ENCODE results near the gene FUT1.
"Not testable (repeated sequence)": the region's sequence is repeated elsewhere in the genome, so short reads cannot be mapped to it uniquely, and the experiment has no call there.

Gene FUT1

DNA sequence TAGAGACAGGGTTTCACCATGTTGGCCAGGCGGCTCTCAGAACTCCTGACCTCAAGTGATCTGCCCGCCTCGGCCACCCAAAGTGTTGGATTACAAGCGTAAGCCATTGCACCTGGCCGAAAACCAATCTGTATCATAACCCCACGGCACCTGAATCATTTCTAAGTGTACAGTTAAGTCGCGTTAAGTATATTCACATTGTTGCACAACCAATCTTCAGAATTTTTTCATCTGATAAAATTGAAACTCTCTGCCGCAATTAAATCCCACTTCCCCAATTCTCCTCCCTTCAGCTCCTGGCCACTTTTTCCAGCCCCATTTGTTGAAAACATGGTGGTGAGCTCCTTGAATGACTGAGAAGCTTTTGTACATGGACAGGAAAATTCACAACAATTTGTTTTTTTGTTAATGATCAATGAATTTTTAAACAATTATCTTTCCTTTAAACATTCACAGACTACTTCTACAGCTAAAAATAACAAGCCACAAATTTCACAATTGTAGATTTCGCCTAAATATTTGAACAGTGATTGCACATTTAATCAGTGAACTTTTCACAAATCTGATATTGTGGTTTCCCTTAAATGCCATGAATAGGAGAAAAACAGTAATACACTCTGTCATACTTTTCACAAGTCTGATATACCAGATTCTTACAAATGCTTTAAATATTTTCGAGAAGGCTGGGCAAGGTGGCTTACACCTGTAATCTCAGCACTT lies 16.7 kb upstream of the FUT1 start:
- H3K27ac ChIP-seq (ENCODE audit: low read length) = no peak overlapping the region
- no peak for DNase-seq (ENCODE audit: low read depth, low spot score)
- no peaks in the 10 kb centered on the region for H3K27me3 ChIP-seq (ENCODE audit: control insufficient read depth, insufficient read depth, low read length)
- no peaks in the 10 kb centered on the region for H3K36me3 ChIP-seq (ENCODE audit: control insufficient read depth, insufficient read depth, low read length)
- peaks cover 2% of the 10 kb centered on the region; the same call in 1 of the 2 replicates for H3K4me1 ChIP-seq (ENCODE audit: control insufficient read depth, insufficient read depth, low read length)
- WGBS (ENCODE audit: insufficient coverage, insufficient read length) = 100% methylated on average over 1 of the region's 11 CpGs
- no peak overlapping the region for H3K4me3 ChIP-seq (ENCODE audit: low read length)
- no peaks in the 10 kb centered on the region; the same call in 1 of the 2 replicates for H3K9me3 ChIP-seq (ENCODE audit: control insufficient read depth, insufficient read depth, low read length)

- not testable (repeated sequence) for DNase-seq (ENCODE audit: low read depth, low spot score); H3K27ac ChIP-seq (ENCODE audit: low read length); H3K9me3 ChIP-seq (ENCODE audit: control insufficient read depth, insufficient read depth, low read length); H3K4me1 ChIP-seq (ENCODE audit: control insufficient read depth, insufficient read depth, low read length); H3K27me3 ChIP-seq (ENCODE audit: control insufficient read depth, insufficient read depth, low read length); H3K36me3 ChIP-seq (ENCODE audit: control insufficient read depth, insufficient read depth, low read length); H3K4me3 ChIP-seq (ENCODE audit: low read length)
- no CpG with 5 or more reads among the region's 6 CpGs for WGBS (ENCODE audit: insufficient coverage, insufficient read length)
These were observed 15.8 kb upstream of the FUT1 start for GRCh38 chr19:48768171-48768753.

GRCh38 chr19:48765816-48766215 lies 13.4 kb upstream of the FUT1 start:
- WGBS (ENCODE audit: insufficient coverage, insufficient read length) = no CpG with 5 or more reads among the region's 5 CpGs
- H3K4me1 ChIP-seq (ENCODE audit: control insufficient read depth, insufficient read depth, low read length); H3K4me3 ChIP-seq (ENCODE audit: low read length); DNase-seq (ENCODE audit: low read depth, low spot score); H3K27ac ChIP-seq (ENCODE audit: low read length); H3K36me3 ChIP-seq (ENCODE audit: control insufficient read depth, insufficient read depth, low read length); H3K27me3 ChIP-seq (ENCODE audit: control insufficient read depth, insufficient read depth, low read length); H3K9me3 ChIP-seq (ENCODE audit: control insufficient read depth, insufficient read depth, low read length): not testable (repeated sequence)

GRCh38 chr19:48760504-48761205 lies 8.2 kb upstream of the FUT1 start:
- Histone ChIP-seq H3K27me3 (ENCODE audit: control insufficient read depth, insufficient read depth, low read length) (no peaks in the 10 kb centered on the region), H3K27ac (ENCODE audit: low read length) (no peak overlapping the region), H3K4me1 (ENCODE audit: control insufficient read depth, insufficient read depth, low read length) (peaks cover 4% of the 10 kb centered on the region; the same call in 1 of the 2 replicates), H3K9me3 (ENCODE audit: control insufficient read depth, insufficient read depth, low read length) (no peaks in the 10 kb centered on the region), H3K36me3 (ENCODE audit: control insufficient read depth, insufficient read depth, low read length) (no peaks in the 10 kb centered on the region), H3K4me3 (ENCODE audit: low read length) (no peak overlapping the region)
- no CpG with 5 or more reads among the region's 16 CpGs for WGBS (ENCODE audit: insufficient coverage, insufficient read length)
- DNase-seq (ENCODE audit: low read depth, low spot score) = no peak

- no CpG with 5 or more reads among the region's 14 CpGs for WGBS (ENCODE audit: insufficient coverage, insufficient read length)
- H3K27ac ChIP-seq (ENCODE audit: low read length) = no peak overlapping the region
- no peaks in the 10 kb centered on the region for H3K9me3 ChIP-seq (ENCODE audit: control insufficient read depth, insufficient read depth, low read length)
- H3K4me3 ChIP-seq (ENCODE audit: low read length) = no peak overlapping the region
- H3K4me1 ChIP-seq (ENCODE audit: control insufficient read depth, insufficient read depth, low read length) = peaks cover 7% of the 10 kb centered on the region; the same call in 1 of the 2 replicates
- H3K27me3 ChIP-seq (ENCODE audit: control insufficient read depth, insufficient read depth, low read length) = no peaks in the 10 kb centered on the region
- no peak for DNase-seq (ENCODE audit: low read depth, low spot score)
- H3K36me3 ChIP-seq (ENCODE audit: control insufficient read depth, insufficient read depth, low read length) = no peaks in the 10 kb centered on the region
These were observed 5.3 kb upstream of the FUT1 start for GRCh38 chr19:48757741-48758144.

- no peak for DNase-seq (ENCODE audit: low read depth, low spot score)
- Histone ChIP-seq H3K9me3 (ENCODE audit: control insufficient read depth, insufficient read depth, low read length) (no peaks in the 10 kb centered on the region), H3K36me3 (ENCODE audit: control insufficient read depth, insufficient read depth, low read length) (no peaks in the 10 kb centered on the region), H3K27ac (ENCODE audit: low read length) (no peak overlapping the region), H3K4me1 (ENCODE audit: control insufficient read depth, insufficient read depth, low read length) (peaks cover 7% of the 10 kb centered on the region; the same call in 1 of the 2 replicates), H3K4me3 (ENCODE audit: low read length) (no peak overlapping the region), H3K27me3 (ENCODE audit: control insufficient read depth, insufficient read depth, low read length) (no peaks in the 10 kb centered on the region)
- no CpG with 5 or more reads among the region's 12 CpGs for WGBS (ENCODE audit: insufficient coverage, insufficient read length)
These were observed 4.7 kb upstream of the FUT1 start for GRCh38 chr19:48757089-48757675.

DNA sequence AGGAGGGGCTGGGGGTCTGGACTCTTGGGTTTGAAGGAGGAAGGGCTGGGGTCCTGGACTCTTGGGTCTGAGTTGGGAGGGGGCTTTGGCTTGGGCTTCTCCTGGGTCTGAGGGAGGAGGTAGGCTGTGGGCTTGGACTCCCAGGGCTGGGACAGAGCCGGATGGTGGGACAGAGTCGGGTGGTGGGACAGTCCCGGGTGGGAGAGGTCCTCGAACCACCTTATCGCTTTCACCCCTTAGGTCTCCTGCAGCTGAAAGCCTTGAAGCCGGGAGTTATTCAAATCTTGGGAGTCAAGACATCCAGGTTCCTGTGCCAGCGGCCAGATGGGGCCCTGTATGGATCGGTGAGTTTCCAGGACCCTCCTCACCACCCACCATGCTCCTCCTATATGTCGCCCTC lies 4.2 kb upstream of the FUT1 start:
- no peak overlapping the region for H3K4me3 ChIP-seq (ENCODE audit: low read length)
- peaks cover 7% of the 10 kb centered on the region; the same call in 1 of the 2 replicates for H3K4me1 ChIP-seq (ENCODE audit: control insufficient read depth, insufficient read depth, low read length)
- H3K27ac ChIP-seq (ENCODE audit: low read length) = no peak overlapping the region
- no peaks in the 10 kb centered on the region for H3K27me3 ChIP-seq (ENCODE audit: control insufficient read depth, insufficient read depth, low read length)
- no peaks in the 10 kb centered on the region for H3K36me3 ChIP-seq (ENCODE audit: control insufficient read depth, insufficient read depth, low read length)
- no CpG with 5 or more reads among the region's 9 CpGs for WGBS (ENCODE audit: insufficient coverage, insufficient read length)
- no peak for DNase-seq (ENCODE audit: low read depth, low spot score)
- no peaks in the 10 kb centered on the region for H3K9me3 ChIP-seq (ENCODE audit: control insufficient read depth, insufficient read depth, low read length)

- no peak for DNase-seq (ENCODE audit: low read depth, low spot score)
- no peaks in the 10 kb centered on the region for H3K27me3 ChIP-seq (ENCODE audit: control insufficient read depth, insufficient read depth, low read length)
- H3K9me3 ChIP-seq (ENCODE audit: control insufficient read depth, insufficient read depth, low read length) = no peaks in the 10 kb centered on the region
- peaks cover 7% of the 10 kb centered on the region; the same call in 1 of the 2 replicates for H3K4me1 ChIP-seq (ENCODE audit: control insufficient read depth, insufficient read depth, low read length)
- no peaks in the 10 kb centered on the region for H3K36me3 ChIP-seq (ENCODE audit: control insufficient read depth, insufficient read depth, low read length)
- no CpG with 5 or more reads among the region's 11 CpGs for WGBS (ENCODE audit: insufficient coverage, insufficient read length)
- H3K27ac ChIP-seq (ENCODE audit: low read length) = no peak overlapping the region
- H3K4me3 ChIP-seq (ENCODE audit: low read length) = no peak overlapping the region
These were observed 3.8 kb upstream of the FUT1 start for GRCh38 chr19:48756212-48756611.

- Histone ChIP-seq H3K4me3 (ENCODE audit: low read length) (no peak overlapping the region), H3K4me1 (ENCODE audit: control insufficient read depth, insufficient read depth, low read length) (peaks cover 7% of the 10 kb centered on the region; the same call in 1 of the 2 replicates), H3K36me3 (ENCODE audit: control insufficient read depth, insufficient read depth, low read length) (peaks cover 4% of the 10 kb centered on the region; the same call in 1 of the 2 replicates), H3K9me3 (ENCODE audit: control insufficient read depth, insufficient read depth, low read length) (no peaks in the 10 kb centered on the region), H3K27ac (ENCODE audit: low read length) (no peak overlapping the region), H3K27me3 (ENCODE audit: control insufficient read depth, insufficient read depth, low read length) (no peaks in the 10 kb centered on the region)
- WGBS (ENCODE audit: insufficient coverage, insufficient read length) = no CpG with 5 or more reads among the region's 5 CpGs
- DNase-seq (ENCODE audit: low read depth, low spot score) = no peak
These were observed 3.3 kb upstream of the FUT1 start for GRCh38 chr19:48755787-48756186.

GRCh38 chr19:48755084-48755641 lies 2.7 kb upstream of the FUT1 start, which contains the start of gene FGF21:
FGF21 (plus strand) TSS chr19:48755524; CDS start chr19:48756237, 713 bp downstream.
- H3K4me1 ChIP-seq (ENCODE audit: control insufficient read depth, insufficient read depth, low read length) = peaks cover 7% of the 10 kb centered on the region; the same call in 1 of the 2 replicates
- H3K9me3 ChIP-seq (ENCODE audit: control insufficient read depth, insufficient read depth, low read length) = no peaks in the 10 kb centered on the region
- no CpG with 5 or more reads among the region's 4 CpGs for WGBS (ENCODE audit: insufficient coverage, insufficient read length)
- no peak within 1 kb of the TSS for H3K27ac ChIP-seq (ENCODE audit: low read length)
- DNase-seq (ENCODE audit: low read depth, low spot score) = no peak
- peaks cover 10% of the 10 kb centered on the region for H3K36me3 ChIP-seq (ENCODE audit: control insufficient read depth, insufficient read depth, low read length)
- no peak within 1 kb of the TSS for H3K4me3 ChIP-seq (ENCODE audit: low read length)
- no peaks in the 10 kb centered on the region for H3K27me3 ChIP-seq (ENCODE audit: control insufficient read depth, insufficient read depth, low read length)
